ENCODE results near the gene CACNA2D1.

The CACNA2D1 gene

GRCh38 chr7:82209179-82209747 is 234.3 kb downstream of the CACNA2D1 start:
- peaks cover 3% of the 10 kb centered on the region; the same call in 1 of the 2 replicates for H3K36me3 ChIP-seq
- H3K9me3 ChIP-seq, result peaks cover 4% of the 10 kb centered on the region
- no peak for TF ChIP-seq CTCF (IDR thresholded peaks at IDR 0.05; ENCODE audit: low read depth, low read length)
- peaks cover 13% of the 10 kb centered on the region for H3K4me1 ChIP-seq
- H3K27me3 ChIP-seq, result no peaks in the 10 kb centered on the region
- no peak for DNase-seq
- H3K4me3 ChIP-seq (ENCODE audit: low read depth, low read length), result no peak overlapping the region

GRCh38 chr7:82204694-82205093 is 238.9 kb downstream of the CACNA2D1 start:
- no peaks in the 10 kb centered on the region for H3K36me3 ChIP-seq
- H3K4me3 ChIP-seq (ENCODE audit: low read depth, low read length), result no peak overlapping the region
- no peaks in the 10 kb centered on the region; the same call in 1 of the 2 replicates for H3K9me3 ChIP-seq
- DNase-seq, result no peak
- H3K4me1 ChIP-seq, result peaks cover 2% of the 10 kb centered on the region
- TF ChIP-seq CTCF (IDR thresholded peaks at IDR 0.05; ENCODE audit: low read depth, low read length), result no peak
- H3K27me3 ChIP-seq, result no peaks in the 10 kb centered on the region

- H3K36me3 ChIP-seq, result no peaks in the 10 kb centered on the region
- H3K27me3 ChIP-seq, result no peaks in the 10 kb centered on the region
- H3K4me3 ChIP-seq (ENCODE audit: low read depth, low read length), result no peak overlapping the region
- no peaks in the 10 kb centered on the region for H3K9me3 ChIP-seq
- TF ChIP-seq CTCF (IDR thresholded peaks at IDR 0.05; ENCODE audit: low read depth, low read length), result no peak
- no peaks in the 10 kb centered on the region; the same call in none of the 2 replicates for H3K4me1 ChIP-seq
- no peak for DNase-seq
These were observed 240.6 kb downstream of the CACNA2D1 start for GRCh38 chr7:82202965-82203364.

GRCh38 chr7:82202107-82202506 is 241.5 kb downstream of the CACNA2D1 start:
- Histone ChIP-seq H3K27me3 (no peaks in the 10 kb centered on the region), H3K36me3 (no peaks in the 10 kb centered on the region), H3K4me1 (peaks cover 6% of the 10 kb centered on the region), H3K4me3 (ENCODE audit: low read depth, low read length) (no peak overlapping the region), H3K9me3 (no peaks in the 10 kb centered on the region)
- no peak for TF ChIP-seq CTCF (IDR thresholded peaks at IDR 0.05; ENCODE audit: low read depth, low read length)
- DNase-seq, result no peak

GRCh38 chr7:82200601-82201000 is 243.0 kb downstream of the CACNA2D1 start:
- no peak for TF ChIP-seq CTCF (IDR thresholded peaks at IDR 0.05; ENCODE audit: low read depth, low read length)

GRCh38 chr7:82194016-82194643 is 249.4 kb downstream of the CACNA2D1 start:
- TF ChIP-seq CTCF (IDR thresholded peaks at IDR 0.05; ENCODE audit: low read depth, low read length), result no peak
- no peaks in the 10 kb centered on the region for H3K9me3 ChIP-seq
- no peaks in the 10 kb centered on the region for H3K27me3 ChIP-seq
- no peaks in the 10 kb centered on the region for H3K36me3 ChIP-seq
- peaks cover 28% of the 10 kb centered on the region for H3K4me1 ChIP-seq
- DNase-seq, result no peak
- no peak overlapping the region for H3K4me3 ChIP-seq (ENCODE audit: low read depth, low read length)

More at GRCh38 chr7:82200601-82201000, 243.0 kb downstream of the CACNA2D1 start:
- H3K4me3 ChIP-seq (ENCODE audit: low read depth, low read length), result no peak overlapping the region
- peaks cover 6% of the 10 kb centered on the region for H3K4me1 ChIP-seq
- H3K9me3 ChIP-seq, result no peaks in the 10 kb centered on the region
- DNase-seq, result no peak
- no peaks in the 10 kb centered on the region for H3K36me3 ChIP-seq
- no peaks in the 10 kb centered on the region for H3K27me3 ChIP-seq
